ENCODE results near the gene NLGN1. TPM values are rescaled to one million over a fixed set of nuclear protein-coding genes. Genes with fewer than 3 reads are reported as not detected.

The NLGN1 gene
- total and polyA plus RNA-seq, 9 of the 15 experiments (the other 6 are each of a cell fraction or from before 2014, with no cell fraction given) = under 0.01 to 0.01 TPM; not detected in 7

DNA sequence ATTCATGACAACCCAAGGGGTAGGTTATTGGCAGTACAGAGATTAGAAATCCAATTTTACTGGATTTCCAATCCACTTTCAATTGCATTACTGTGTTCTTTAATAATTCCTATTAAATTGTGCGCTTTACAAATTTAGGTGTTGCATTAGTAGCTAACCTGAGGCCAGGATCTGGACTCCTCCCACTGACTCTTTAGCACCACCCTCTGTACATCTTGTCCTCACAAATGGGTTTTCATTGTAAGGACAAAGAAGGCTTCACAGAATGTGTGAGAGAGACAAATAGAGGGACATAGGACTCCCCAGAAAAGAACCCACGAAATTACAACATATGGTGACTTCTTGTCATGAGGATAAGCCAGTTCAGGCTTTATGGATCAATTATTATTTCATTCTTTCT, 818.5 kb downstream of the NLGN1 start (continued):
- no peak for TF ChIP-seq CTBP1 (IDR thresholded peaks at IDR 0.05; ENCODE audit: borderline replicate concordance)
- no peak for TF ChIP-seq NR2C2 (CRISPR knock-in tag; IDR thresholded peaks at IDR 0.05)
- TF ChIP-seq NR2C2 (tag; IDR thresholded peaks at IDR 0.05) = no peak
- no peak for TF ChIP-seq CREB1 (IDR thresholded peaks at IDR 0.05)
- no peak for TF ChIP-seq CREB1 (CRISPR knock-in tag; IDR thresholded peaks at IDR 0.05)
- TF ChIP-seq ZNF75A (CRISPR knock-in tag; IDR thresholded peaks at IDR 0.05) = no peak

DNA sequence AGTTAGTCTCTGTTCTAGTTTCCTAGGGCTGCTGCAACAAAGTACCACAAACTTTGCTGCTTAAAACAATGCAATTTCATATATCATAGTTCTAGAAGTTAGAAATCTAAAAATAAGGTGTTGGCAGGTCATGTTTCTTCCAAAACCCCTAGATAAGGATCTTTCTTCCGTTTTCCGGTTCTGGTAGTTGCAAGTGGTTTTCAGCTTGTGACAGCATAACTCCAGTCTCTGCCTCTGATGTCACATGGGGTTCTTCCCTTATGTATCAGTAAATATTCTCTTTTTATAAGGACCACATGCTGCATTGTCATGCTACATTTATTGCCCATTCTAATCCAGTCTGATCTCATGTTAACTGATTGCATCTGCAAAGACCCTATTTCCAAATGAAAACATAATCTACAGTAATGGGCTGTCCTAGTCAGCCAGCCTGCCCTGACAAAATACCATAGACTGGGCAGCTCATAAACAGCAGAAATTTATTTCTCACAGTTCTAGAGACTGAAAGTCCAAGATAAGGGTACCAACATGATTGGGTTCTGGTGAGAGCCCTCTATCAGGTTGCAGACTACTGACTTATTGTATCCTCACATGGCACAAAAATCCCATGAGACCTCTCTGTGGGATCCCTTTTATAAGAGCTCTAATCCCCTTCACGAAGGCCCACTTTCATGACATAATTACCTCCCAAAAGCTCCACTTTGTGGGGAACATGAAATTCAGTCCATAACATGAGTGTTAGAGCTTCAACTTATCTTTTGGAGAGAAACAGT, 819.6 kb downstream of the NLGN1 start:
- ATAC-seq (no peak), DNase-seq (ENCODE audit: extremely low read depth in 1 of 4, low spot score in 3 of 4) (no peak)
- no peak for TF ChIP-seq HIVEP1 (CRISPR knock-in tag; IDR thresholded peaks at IDR 0.05)
- TF ChIP-seq, protein P1, sequence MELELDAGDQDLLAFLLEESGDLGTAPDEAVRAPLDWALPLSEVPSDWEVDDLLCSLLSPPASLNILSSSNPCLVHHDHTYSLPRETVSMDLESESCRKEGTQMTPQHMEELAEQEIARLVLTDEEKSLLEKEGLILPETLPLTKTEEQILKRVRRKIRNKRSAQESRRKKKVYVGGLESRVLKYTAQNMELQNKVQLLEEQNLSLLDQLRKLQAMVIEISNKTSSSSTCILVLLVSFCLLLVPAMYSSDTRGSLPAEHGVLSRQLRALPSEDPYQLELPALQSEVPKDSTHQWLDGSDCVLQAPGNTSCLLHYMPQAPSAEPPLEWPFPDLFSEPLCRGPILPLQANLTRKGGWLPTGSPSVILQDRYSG (tag; conservative IDR thresholded peaks at IDR 0.05; ENCODE audit: low read depth) = no peak
- TF ChIP-seq NFRKB (IDR thresholded peaks at IDR 0.05; ENCODE audit: low read depth) = no peak
- no peak for TF ChIP-seq HMGN3 (IDR thresholded peaks at IDR 0.05; ENCODE audit: borderline replicate concordance, extremely low read depth, insufficient read length, low read depth, low read length)
- TF ChIP-seq, protein P2, sequence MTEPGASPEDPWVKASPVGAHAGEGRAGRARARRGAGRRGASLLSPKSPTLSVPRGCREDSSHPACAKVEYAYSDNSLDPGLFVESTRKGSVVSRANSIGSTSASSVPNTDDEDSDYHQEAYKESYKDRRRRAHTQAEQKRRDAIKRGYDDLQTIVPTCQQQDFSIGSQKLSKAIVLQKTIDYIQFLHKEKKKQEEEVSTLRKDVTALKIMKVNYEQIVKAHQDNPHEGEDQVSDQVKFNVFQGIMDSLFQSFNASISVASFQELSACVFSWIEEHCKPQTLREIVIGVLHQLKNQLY (CRISPR knock-in tag; conservative IDR thresholded peaks at IDR 0.05) = no peak
- TF ChIP-seq GATAD2A (IDR thresholded peaks at IDR 0.05) = no peak
- no peak for TF ChIP-seq PML (IDR thresholded peaks at IDR 0.05; ENCODE audit: low read length)
- no peak for TF ChIP-seq TCFL5 (CRISPR knock-in tag; conservative IDR thresholded peaks at IDR 0.05)
- TF ChIP-seq HDAC1 (IDR thresholded peaks at IDR 0.05) = no peak
- TF ChIP-seq MIER1 (IDR thresholded peaks at IDR 0.05; ENCODE audit: low read depth) = no peak
- TF ChIP-seq CCAR2 (IDR thresholded peaks at IDR 0.05; ENCODE audit: low read depth, low read length) = no peak
- TF ChIP-seq ZNF584 (CRISPR knock-in tag; IDR thresholded peaks at IDR 0.05; ENCODE audit: low read depth) = no peak
- TF ChIP-seq KLF13 (tag; IDR thresholded peaks at IDR 0.05; ENCODE audit: borderline replicate concordance, low read depth) = no peak
- no peak for TF ChIP-seq EWSR1 (IDR thresholded peaks at IDR 0.05; ENCODE audit: borderline replicate concordance, low read depth, partially characterized antibody)
- no peak for TF ChIP-seq FUS (optimal IDR thresholded peaks at IDR 0.05; ENCODE audit: low read depth, low read length)

More for the DNA sequence above, 819.6 kb downstream of the NLGN1 start:
- Histone ChIP-seq H3K4me3 (no peak overlapping the region), H3K9me3 (replicated peaks; ENCODE audit: control insufficient read depth, insufficient read depth, low read depth, low read length) (no peaks in the 10 kb centered on the region; the same call in 1 of the 2 replicates), H4K20me1 (replicated peaks; ENCODE audit: control insufficient read depth, insufficient read depth, low read length) (no peaks in the 10 kb centered on the region), H3K4me2 (ENCODE audit: insufficient read depth, low read length) (no peak overlapping the region), H3K79me2 (ENCODE audit: control insufficient read depth, insufficient read depth, low read length) (no peaks in the 10 kb centered on the region), H3K9ac (ENCODE audit: insufficient read depth in 1 of 2, low read depth in 2 of 2, low read length in 2 of 2) (no peak overlapping the region), H3K27me3 (ENCODE audit: control insufficient read depth in 2 of 2, insufficient read depth in 2 of 2, low read length in 2 of 2) (no peaks in the 10 kb centered on the region), H2AFZ (ENCODE audit: low read depth, low read length) (no peak overlapping the region), H3K27ac (ENCODE audit: extremely low read depth, low read depth, low read length) (no peak overlapping the region), H3K9me1 (ENCODE audit: control insufficient read depth, insufficient read depth, low read length) (no peaks in the 10 kb centered on the region), H3K36me3 (ENCODE audit: control insufficient read depth, insufficient read depth, low read length) (no peaks in the 10 kb centered on the region), H3K4me1 (replicated peaks in 1 of 2; ENCODE audit: control insufficient read depth in 2 of 2, insufficient read depth in 2 of 2, low read length in 2 of 2) (no peaks in the 10 kb centered on the region)
- WGBS (ENCODE audit: insufficient coverage, low coverage, missing lambda C conversion rate) = 0% methylated on average over 3 of the region's 3 CpGs
- intact Hi-C loops (cut with micrococcal nuclease) (no loop called here), in situ Hi-C loops (cut with MboI) (no loop called here)
- BruUV-seq (replicated peaks) = no TSS peak
- ChIA-PET CTCF (ENCODE audit: low intra/inter-chr PET ratio) (no interaction called here), POLR2A (no interaction called here)
- no peak for FAIRE-seq
